Esophagus muscularis mucosa (tissue), 4 donors: Measurements from ENCODE around the gene KLF13. TPM values are rescaled to one million over a fixed set of nuclear protein-coding genes. Genes with fewer than 3 reads are reported as not detected.

Experiments used
- DNase-seq: peaks from one replicate; pipeline ENCODE4 v3.0.0-alpha.2; 2017; ENCODE audit errors: extremely low spot score
- H3K27ac ChIP-seq, 4 donors: fragments of 200-600 bp; sonication (generic); replicated peaks in 1 of 4; 1 replicate in 3 of 4; 2 replicates in 1 of 4; pipeline ENCODE4 v1.5.1; 2016 to 2019; ENCODE audit warnings: mild to moderate bottlenecking in 1 of 4
- H3K27me3 ChIP-seq, 4 donors: fragments of 200-600 bp; sonication (generic); one replicate each; pipeline versions ENCODE4 v1.5.1 to v1.6.0; 2016 to 2019
- H3K36me3 ChIP-seq, 4 donors: fragments of 200-600 bp; sonication (generic); one replicate each; pipeline ENCODE4 v1.5.1; 2016 to 2019
- H3K4me1 ChIP-seq, 4 donors: fragments of 200-600 bp; sonication (generic); one replicate each; pipeline ENCODE4 v1.5.1; 2016 to 2019
- H3K4me3 ChIP-seq, 4 donors: fragments of 200-600 bp; sonication (generic); 1 replicate in 2 of 4; 2 replicates in 2 of 4; pipeline ENCODE4 v1.5.1; 2016 to 2019; ENCODE audit warnings: mild to moderate bottlenecking in 4 of 4, moderate library complexity in 1 of 4
- H3K9me3 ChIP-seq, 4 donors: fragments of 200-600 bp; sonication (generic); 1 replicate in 3 of 4; 2 replicates in 1 of 4; pipeline ENCODE4 v1.5.1; 2016 to 2019
- CTCF ChIP-seq, 3 experiments: fragments of 200-600 bp in 2 of 3; fragments of 450-650 bp in 1 of 3; sonication (generic) in 2 of 3; IDR thresholded peaks; one replicate each; pipeline ENCODE4 v1.5.1; 2017 to 2019; ENCODE audit warnings: antibody characterized with exemption in 3 of 3, mild to moderate bottlenecking in 2 of 3, moderate library complexity in 1 of 3
- EP300 ChIP-seq: sonication (generic); formaldehyde crosslinking; IDR thresholded peaks from one replicate; pipeline ENCODE4 v1.6.1; 2017; ENCODE audit warnings: antibody characterized with exemption
- POLR2A ChIP-seq: fragments of 450-650 bp; IDR thresholded peaks from one replicate; pipeline ENCODE4 v1.6.1; 2017; ENCODE audit warnings: antibody characterized with exemption, moderate library complexity, mild to moderate bottlenecking, low read depth
- POLR2AphosphoS5 ChIP-seq, 2 donors: sonication (generic); formaldehyde crosslinking; IDR thresholded peaks; one replicate each; pipeline ENCODE4 v1.6.1; 2017; ENCODE audit warnings: antibody characterized with exemption in 2 of 2
- WGBS: methylation state at CpG from one replicate; pipeline ENCODE4 v1.1.5; 2018; 5-methylcytosine and 5-hydroxymethylcytosine counted together
- intact Hi-C: fragments of 100-400 bp; cut with DNase I; formaldehyde crosslinking; loops from one replicate; pipeline ENCODE4 v1.15.1; 2023
- total RNA-seq, 4 donors: library from RNA; depleted of rRNA; stranded (reverse); fragments of >200 nt; gene quantifications; one replicate each; pipeline versions ENCODE4 v1.1.0 to v1.2.1, GENCODE V29; 2016

Gene KLF13
- total RNA-seq, 4 donors from 2014 or later, result 57.3 to 109 (median 74.2) TPM

- Histone ChIP-seq H3K4me3 (no peak overlapping the region), H3K4me1 (peaks cover 0 to 9% (median 0%) of the 10 kb centered on the region in 4 donors), H3K9me3 (no peaks in the 10 kb centered on the region), H3K27ac (peak overlapping the region in 1 of 4 donors; percentile 26), H3K36me3 (no peaks in the 10 kb centered on the region), H3K27me3 (no peaks in the 10 kb centered on the region)
- DNase-seq, result peak; percentile 66
- TF ChIP-seq POLR2A, result no peak
- TF ChIP-seq POLR2AphosphoS5 (IDR thresholded peaks at IDR 0.05), result no peak
- TF ChIP-seq EP300, result no peak
- no peak for TF ChIP-seq CTCF (IDR thresholded peaks at IDR 0.05)
- intact Hi-C loops, result no loop called here
- WGBS, result 91% methylated on average over 10 of the region's 11 CpGs
Measured at GRCh38 chr15:31279221-31280045, 47.2 kb upstream of the KLF13 start.

- no peak overlapping the region for H3K4me3 ChIP-seq
- intact Hi-C loops, result no loop called here
- WGBS, result 75% methylated on average over 3 of the region's 16 CpGs
- H3K36me3 ChIP-seq, result no peaks in the 10 kb centered on the region
- no peak for DNase-seq
- peaks cover 0 to 3% (median 0%) of the 10 kb centered on the region in 4 donors for H3K4me1 ChIP-seq
- no peaks in the 10 kb centered on the region for H3K9me3 ChIP-seq
- H3K27ac ChIP-seq, result peak overlapping the region in 1 of 4 donors; percentile 26
- TF ChIP-seq CTCF (IDR thresholded peaks at IDR 0.05) (no peak), POLR2A (no peak), POLR2AphosphoS5 (IDR thresholded peaks at IDR 0.05) (peak in 1 of 2 donors; percentile 10), EP300 (no peak)
- no peaks in the 10 kb centered on the region for H3K27me3 ChIP-seq
Measured at GRCh38 chr15:31280046-31280830, 46.4 kb upstream of the KLF13 start.

- H3K4me3 ChIP-seq, result no peak overlapping the region
- H3K36me3 ChIP-seq, result no peaks in the 10 kb centered on the region
- no peaks in the 10 kb centered on the region for H3K27me3 ChIP-seq
- intact Hi-C loops, result no loop called here
- peaks cover 0 to 3% (median 0%) of the 10 kb centered on the region in 4 donors for H3K4me1 ChIP-seq
- peak; percentile 78 for DNase-seq
- H3K9me3 ChIP-seq, result no peaks in the 10 kb centered on the region
- WGBS, result 56% methylated on average over 6 of the region's 6 CpGs
- no peak for TF ChIP-seq EP300
- no peak for TF ChIP-seq POLR2AphosphoS5 (IDR thresholded peaks at IDR 0.05)
- no peak for TF ChIP-seq CTCF (IDR thresholded peaks at IDR 0.05)
- TF ChIP-seq POLR2A, result no peak
- no peak overlapping the region for H3K27ac ChIP-seq
Measured at GRCh38 chr15:31280831-31281216, 45.8 kb upstream of the KLF13 start.

DNA sequence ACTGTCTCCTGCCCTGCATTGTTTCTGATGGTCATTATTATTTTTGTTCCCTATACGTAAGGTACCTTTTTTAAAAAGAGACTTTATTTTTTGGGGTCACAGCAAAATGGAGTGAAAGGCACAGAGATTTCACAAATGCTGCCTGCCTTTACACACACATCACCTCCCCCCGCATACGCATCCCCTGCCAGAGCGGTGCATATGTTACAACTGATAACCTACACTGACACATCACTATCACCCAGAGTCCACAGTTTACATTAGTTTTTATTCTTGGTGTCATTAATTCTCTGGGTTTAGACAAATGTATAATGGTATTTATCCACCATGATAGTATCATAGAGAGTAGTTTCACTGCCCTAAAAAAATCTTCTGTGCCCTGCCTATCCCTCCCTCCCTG lies 43.6 kb upstream of the KLF13 start:
- intact Hi-C loops, result no loop called here
- Histone ChIP-seq H3K27ac (no peak overlapping the region), H3K4me3 (no peak overlapping the region), H3K27me3 (no peaks in the 10 kb centered on the region), H3K4me1 (peaks cover 0 to 3% (median 0%) of the 10 kb centered on the region in 4 donors), H3K36me3 (no peaks in the 10 kb centered on the region), H3K9me3 (no peaks in the 10 kb centered on the region)
- 89% methylated on average over 4 of the region's 4 CpGs for WGBS
- DNase-seq, result no peak
- no peak for TF ChIP-seq POLR2AphosphoS5 (IDR thresholded peaks at IDR 0.05)
- TF ChIP-seq CTCF (IDR thresholded peaks at IDR 0.05), result no peak
- TF ChIP-seq POLR2A, result no peak
- TF ChIP-seq EP300, result no peak
